GM18861 (cell line): Measurements from ENCODE around the gene ARRB1.
"Not testable (repeated sequence)": the region's sequence is repeated elsewhere in the genome, so short reads cannot be mapped to it uniquely, and the experiment has no call there.

ENCODE experiments used
- ATAC-seq: cut with Tn5 transposase; IDR thresholded peaks from one replicate; pipeline ENCODE4 v1.9.1; 2021; ENCODE audit not compliant: unreplicated experiment

The ARRB1 gene

GRCh38 chr11:75344761-75345454 is 6.6 kb downstream of the ARRB1 start:
- no peak for ATAC-seq

- ATAC-seq, result no peak
Measured at GRCh38 chr11:75344186-75344585, 7.3 kb downstream of the ARRB1 start.

GRCh38 chr11:75342966-75343870 is 8.2 kb downstream of the ARRB1 start:
- no peak for ATAC-seq

- no peak for ATAC-seq
Measured at GRCh38 chr11:75342231-75342918, 9.1 kb downstream of the ARRB1 start.

GRCh38 chr11:75341612-75342011 is 9.8 kb downstream of the ARRB1 start:
- no peak for ATAC-seq

GRCh38 chr11:75339685-75340409 is 11.6 kb downstream of the ARRB1 start:
- no peak for ATAC-seq

- no peak for ATAC-seq
Measured at GRCh38 chr11:75338516-75339208, 12.8 kb downstream of the ARRB1 start.

GRCh38 chr11:75337195-75337654 is 14.2 kb downstream of the ARRB1 start:
- ATAC-seq, result no peak

GRCh38 chr11:75334976-75335375 is 16.5 kb downstream of the ARRB1 start:
- ATAC-seq, result no peak

- ATAC-seq, result no peak
Measured at GRCh38 chr11:75334402-75334891, 17.0 kb downstream of the ARRB1 start.

GRCh38 chr11:75333807-75334140 is 17.7 kb downstream of the ARRB1 start:
- ATAC-seq, result no peak

GRCh38 chr11:75333022-75333806 is 18.2 kb downstream of the ARRB1 start:
- ATAC-seq, result no peak

GRCh38 chr11:75331761-75332160 is 19.7 kb downstream of the ARRB1 start:
- not testable (repeated sequence) for ATAC-seq

- not testable (repeated sequence) for ATAC-seq
Measured at GRCh38 chr11:75331304-75331703, 20.2 kb downstream of the ARRB1 start.

GRCh38 chr11:75330886-75331285 is 20.6 kb downstream of the ARRB1 start:
- not testable (repeated sequence) for ATAC-seq

GRCh38 chr11:75330291-75330690 is 21.2 kb downstream of the ARRB1 start:
- no peak for ATAC-seq

- no peak for ATAC-seq
Measured at GRCh38 chr11:75328426-75329277, 22.8 kb downstream of the ARRB1 start.

GRCh38 chr11:75326439-75326810 is 25.0 kb downstream of the ARRB1 start:
- no peak for ATAC-seq
